ENCODE measurements around the gene NGLY1. TPM values are rescaled to one million over a fixed set of nuclear protein-coding genes. Genes with fewer than 3 reads are reported as not detected.

NGLY1 gene
- total and polyA plus RNA-seq, 7 donors = 17.9 to 28.8 (median 25.8) TPM

DNA sequence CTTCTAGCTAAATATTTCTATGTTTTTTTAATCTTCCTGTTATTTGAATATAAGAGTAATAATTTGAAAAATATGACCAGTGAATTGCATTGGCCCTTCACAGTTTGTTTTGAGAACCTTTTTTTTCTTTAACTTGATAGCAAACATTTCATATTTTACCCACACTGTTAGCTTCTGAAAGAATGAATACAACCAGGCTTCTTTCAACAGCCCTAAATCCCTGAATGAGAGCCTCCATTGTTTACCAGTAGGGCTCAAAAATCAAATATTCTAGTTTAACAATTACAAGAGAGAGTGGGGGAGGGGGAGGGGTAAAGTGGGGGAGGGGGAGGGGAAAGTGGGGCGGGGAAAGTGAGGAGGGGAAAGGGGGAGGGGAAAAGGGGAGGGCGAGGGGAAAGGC, 104.1 kb downstream of the NGLY1 start:
- H3K27me3 ChIP-seq = no peaks in the 10 kb centered on the region
- DNase-seq = no peak
- no peaks in the 10 kb centered on the region for H3K4me1 ChIP-seq
- no peaks in the 10 kb centered on the region for H3K36me3 ChIP-seq
- 71 to 100% methylated on average over 2 of the region's 2 CpGs for WGBS, 2 donors
- no peak overlapping the region for H3K27ac ChIP-seq
- intact Hi-C loops (cut with DNase I) = no loop called here
- TF ChIP-seq POLR2AphosphoS5 (IDR thresholded peaks at IDR 0.05) (no peak), EP300 (IDR thresholded peaks at IDR 0.05) (no peak), POLR2A (IDR thresholded peaks at IDR 0.05) (no peak)
- TF ChIP-seq, protein P1, sequence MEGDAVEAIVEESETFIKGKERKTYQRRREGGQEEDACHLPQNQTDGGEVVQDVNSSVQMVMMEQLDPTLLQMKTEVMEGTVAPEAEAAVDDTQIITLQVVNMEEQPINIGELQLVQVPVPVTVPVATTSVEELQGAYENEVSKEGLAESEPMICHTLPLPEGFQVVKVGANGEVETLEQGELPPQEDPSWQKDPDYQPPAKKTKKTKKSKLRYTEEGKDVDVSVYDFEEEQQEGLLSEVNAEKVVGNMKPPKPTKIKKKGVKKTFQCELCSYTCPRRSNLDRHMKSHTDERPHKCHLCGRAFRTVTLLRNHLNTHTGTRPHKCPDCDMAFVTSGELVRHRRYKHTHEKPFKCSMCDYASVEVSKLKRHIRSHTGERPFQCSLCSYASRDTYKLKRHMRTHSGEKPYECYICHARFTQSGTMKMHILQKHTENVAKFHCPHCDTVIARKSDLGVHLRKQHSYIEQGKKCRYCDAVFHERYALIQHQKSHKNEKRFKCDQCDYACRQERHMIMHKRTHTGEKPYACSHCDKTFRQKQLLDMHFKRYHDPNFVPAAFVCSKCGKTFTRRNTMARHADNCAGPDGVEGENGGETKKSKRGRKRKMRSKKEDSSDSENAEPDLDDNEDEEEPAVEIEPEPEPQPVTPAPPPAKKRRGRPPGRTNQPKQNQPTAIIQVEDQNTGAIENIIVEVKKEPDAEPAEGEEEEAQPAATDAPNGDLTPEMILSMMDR (IDR thresholded peaks at IDR 0.05) = no peak
- H3K9me3 ChIP-seq = no peaks in the 10 kb centered on the region
- H3K4me3 ChIP-seq = no peak overlapping the region

DNA sequence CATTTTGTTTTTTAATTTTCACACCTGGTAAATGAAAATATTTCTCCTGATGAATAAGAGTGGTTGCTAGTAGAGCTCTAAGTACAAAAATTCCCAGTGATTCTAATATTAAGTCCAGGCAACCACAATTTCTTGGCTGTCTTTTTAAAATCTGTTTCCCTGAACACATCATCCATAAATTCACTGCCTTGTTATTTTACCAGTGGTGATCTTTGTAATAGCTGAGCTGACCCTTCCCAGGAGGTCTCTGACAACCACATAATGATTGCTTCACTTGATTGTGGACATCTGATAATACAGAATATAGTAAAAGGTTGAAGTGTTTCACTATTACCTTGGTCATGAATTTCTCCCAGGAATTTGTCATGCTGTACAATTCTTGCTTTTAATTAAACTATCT, 104.7 kb downstream of the NGLY1 start:
- TF ChIP-seq, protein P1 (IDR thresholded peaks at IDR 0.05) = no peak
- TF ChIP-seq EP300 (IDR thresholded peaks at IDR 0.05) (no peak), POLR2AphosphoS5 (IDR thresholded peaks at IDR 0.05) (no peak), POLR2A (IDR thresholded peaks at IDR 0.05) (no peak)
- Histone ChIP-seq H3K27me3 (no peaks in the 10 kb centered on the region), H3K36me3 (no peaks in the 10 kb centered on the region), H3K27ac (no peak overlapping the region), H3K4me1 (no peaks in the 10 kb centered on the region), H3K4me3 (no peak overlapping the region), H3K9me3 (no peaks in the 10 kb centered on the region)
- intact Hi-C loops (cut with DNase I) = no loop called here
- no peak for DNase-seq

DNA sequence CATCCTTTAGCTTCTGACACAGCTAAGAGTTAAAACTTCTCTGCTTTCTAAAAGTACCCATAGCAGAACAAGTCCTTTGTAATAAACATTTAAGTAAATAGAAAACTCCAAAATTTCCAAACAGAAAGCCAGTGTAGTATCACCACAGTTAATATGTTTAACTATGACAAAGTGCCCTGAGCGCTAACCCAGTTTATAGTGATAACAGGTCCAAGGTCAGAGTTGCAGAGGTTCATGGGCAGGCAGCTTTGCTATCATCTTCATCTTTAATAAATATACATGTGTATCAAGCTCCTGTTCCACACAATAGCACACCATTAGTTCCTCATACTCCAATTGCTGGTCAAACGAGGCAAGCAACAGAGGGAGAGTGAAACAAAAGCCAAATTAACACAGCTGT, 106.1 kb downstream of the NGLY1 start:
- Histone ChIP-seq H3K9me3 (no peaks in the 10 kb centered on the region), H3K4me3 (no peak overlapping the region), H3K27ac (no peak overlapping the region), H3K4me1 (no peaks in the 10 kb centered on the region), H3K36me3 (no peaks in the 10 kb centered on the region), H3K27me3 (no peaks in the 10 kb centered on the region)
- 35 to 71% methylated on average over 2 of the region's 2 CpGs for WGBS, 2 donors
- TF ChIP-seq, protein P1 (IDR thresholded peaks at IDR 0.05) = no peak
- intact Hi-C loops (cut with DNase I) = no loop called here
- DNase-seq = no peak

DNA sequence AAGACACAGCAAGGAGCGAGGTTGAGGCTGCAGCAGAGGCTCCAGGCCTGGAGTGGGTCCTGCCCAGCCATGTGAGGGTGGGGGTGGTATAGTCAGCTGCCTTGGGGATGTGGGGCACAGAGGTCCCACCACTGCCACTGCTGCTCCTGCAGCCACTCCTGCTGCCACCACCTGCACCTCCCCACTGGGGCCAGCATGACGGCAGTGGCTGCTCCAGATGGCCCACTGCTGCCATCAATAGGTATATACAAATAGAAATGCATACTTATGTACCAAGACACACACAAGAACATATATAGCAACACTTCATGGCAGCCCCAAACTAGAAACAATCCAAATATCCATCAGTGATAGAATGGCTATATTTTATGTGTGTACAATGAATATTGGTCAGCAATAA, 108.6 kb downstream of the NGLY1 start:
- no peaks in the 10 kb centered on the region for H3K36me3 ChIP-seq
- intact Hi-C loops (cut with DNase I) = no loop called here
- WGBS, 2 donors = 82 to 95% methylated on average over 2 of the region's 2 CpGs
- no peaks in the 10 kb centered on the region for H3K4me1 ChIP-seq
- TF ChIP-seq POLR2A (IDR thresholded peaks at IDR 0.05) = no peak
- no peak overlapping the region for H3K4me3 ChIP-seq
- no peaks in the 10 kb centered on the region for H3K9me3 ChIP-seq
- DNase-seq = no peak
- H3K27ac ChIP-seq = no peak overlapping the region
- H3K27me3 ChIP-seq = no peaks in the 10 kb centered on the region

DNA sequence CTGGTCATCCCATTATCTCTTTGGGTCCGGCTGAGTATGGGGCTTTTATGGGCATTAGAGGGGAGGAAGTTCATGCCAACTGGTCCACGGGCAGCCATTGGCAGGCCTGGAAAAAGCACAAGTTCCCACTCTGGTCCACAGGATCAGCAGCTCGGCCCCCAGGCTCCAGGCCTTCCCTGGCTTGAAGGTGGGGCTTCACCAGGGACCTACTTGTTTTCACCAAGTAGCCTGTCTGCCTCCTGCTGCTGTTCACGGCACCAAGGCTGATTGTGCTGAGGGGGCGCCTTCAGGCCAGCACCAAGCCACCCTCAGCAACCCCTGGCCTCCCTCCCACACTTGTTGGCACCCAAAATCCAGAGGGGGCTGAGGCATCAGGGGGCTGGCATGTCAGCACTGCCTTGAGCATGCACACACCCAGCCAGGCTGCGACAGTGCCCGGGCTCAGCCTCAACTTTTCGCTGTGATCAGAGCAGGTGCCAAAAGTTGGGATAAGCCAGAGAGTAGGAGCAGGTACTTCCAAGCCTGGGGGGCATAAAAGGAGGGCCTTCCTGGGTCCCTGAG, 109.4 kb downstream of the NGLY1 start:
- Histone ChIP-seq H3K36me3 (no peaks in the 10 kb centered on the region), H3K9me3 (no peaks in the 10 kb centered on the region), H3K4me1 (no peaks in the 10 kb centered on the region), H3K27me3 (no peaks in the 10 kb centered on the region), H3K27ac (no peak overlapping the region), H3K4me3 (no peak overlapping the region)
- no peak for TF ChIP-seq POLR2A (IDR thresholded peaks at IDR 0.05)
- TF ChIP-seq POLR2AphosphoS5 (IDR thresholded peaks at IDR 0.05) = no peak
- no peak for TF ChIP-seq EP300 (IDR thresholded peaks at IDR 0.05)
- TF ChIP-seq, protein P1 (IDR thresholded peaks at IDR 0.05) = no peak
- no peak for DNase-seq
- intact Hi-C loops (cut with DNase I) = no loop called here
- WGBS, 2 donors = 94 to 96% methylated on average over 8 of the region's 8 CpGs

Small RNA genes lying within 50 kb of the gene (small RNA-seq; reads per million reads assigned to genes)
- gene CRIP1P2 = 0 reads per million in 3 donors

Other genes starting within 250 kb of the NGLY1 start
- gene TOP2B, start 118.5 kb downstream of the NGLY1 start, total RNA-seq = 100 to 1,000 TPM in 3 of 4 donors, 10 to 100 TPM in 1; 89.5 to 122 (median 111) TPM
- gene TOP2B, start 118.5 kb downstream of the NGLY1 start, polyA plus RNA-seq = 10 to 100 TPM; 28.2 to 56.4 (median 33.6) TPM
- 1 to 10 TPM; 4.3 to 7.8 (median 5.6) TPM for gene OXSM, start 6.6 kb upstream of the NGLY1 start, total RNA-seq
- gene OXSM, start 6.6 kb upstream of the NGLY1 start, polyA plus RNA-seq = 10 to 100 TPM; 10.8 to 29.4 (median 15.7) TPM

Data from sigmoid colon (tissue), 7 donors.